ENCODE data around the gene LMBRD1. TPM values are rescaled to one million over a fixed set of nuclear protein-coding genes. Genes with fewer than 3 reads are reported as not detected.
"Not testable (repeated sequence)": the region's sequence is repeated elsewhere in the genome, so short reads cannot be mapped to it uniquely, and the experiment has no call there.

The LMBRD1 gene
- total RNA-seq, 3 donors from 2014 or later: 55.0 to 87.9 (median 63.3) TPM

DNA sequence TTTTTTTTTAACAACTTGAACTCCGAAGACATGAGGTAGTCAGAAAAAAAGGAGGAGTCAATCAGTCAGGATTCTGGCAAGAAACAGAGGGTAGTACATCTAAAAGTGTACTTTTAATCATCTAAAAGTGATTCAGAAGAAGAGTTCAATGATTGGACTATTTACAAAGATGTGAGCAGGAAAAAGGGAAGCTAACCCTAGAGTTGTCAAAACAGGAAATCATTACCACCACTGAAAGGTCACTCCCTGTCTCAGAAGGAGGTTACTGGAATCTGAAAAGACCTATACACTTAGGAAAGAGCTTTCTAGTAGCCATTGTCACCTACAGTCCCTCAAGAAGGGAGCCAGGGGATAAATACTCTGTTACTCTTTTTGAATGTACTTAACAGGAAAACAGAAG is 16.7 kb upstream of the LMBRD1 start:
- TF ChIP-seq, protein P1, sequence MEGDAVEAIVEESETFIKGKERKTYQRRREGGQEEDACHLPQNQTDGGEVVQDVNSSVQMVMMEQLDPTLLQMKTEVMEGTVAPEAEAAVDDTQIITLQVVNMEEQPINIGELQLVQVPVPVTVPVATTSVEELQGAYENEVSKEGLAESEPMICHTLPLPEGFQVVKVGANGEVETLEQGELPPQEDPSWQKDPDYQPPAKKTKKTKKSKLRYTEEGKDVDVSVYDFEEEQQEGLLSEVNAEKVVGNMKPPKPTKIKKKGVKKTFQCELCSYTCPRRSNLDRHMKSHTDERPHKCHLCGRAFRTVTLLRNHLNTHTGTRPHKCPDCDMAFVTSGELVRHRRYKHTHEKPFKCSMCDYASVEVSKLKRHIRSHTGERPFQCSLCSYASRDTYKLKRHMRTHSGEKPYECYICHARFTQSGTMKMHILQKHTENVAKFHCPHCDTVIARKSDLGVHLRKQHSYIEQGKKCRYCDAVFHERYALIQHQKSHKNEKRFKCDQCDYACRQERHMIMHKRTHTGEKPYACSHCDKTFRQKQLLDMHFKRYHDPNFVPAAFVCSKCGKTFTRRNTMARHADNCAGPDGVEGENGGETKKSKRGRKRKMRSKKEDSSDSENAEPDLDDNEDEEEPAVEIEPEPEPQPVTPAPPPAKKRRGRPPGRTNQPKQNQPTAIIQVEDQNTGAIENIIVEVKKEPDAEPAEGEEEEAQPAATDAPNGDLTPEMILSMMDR (IDR thresholded peaks at IDR 0.05): no peak
- no peaks in the 10 kb centered on the region for H3K36me3 ChIP-seq (ENCODE audit: low read depth)
- peak; percentile 64 for ATAC-seq
- intact Hi-C loops (cut with DNase I, micrococcal nuclease): no loop called here
- no peak for DNase-seq
- no peak overlapping the region for H3K4me3 ChIP-seq
- H3K9me3 ChIP-seq: no peaks in the 10 kb centered on the region
- H3K4me1 ChIP-seq (ENCODE audit: low read depth): no peaks in the 10 kb centered on the region

DNA sequence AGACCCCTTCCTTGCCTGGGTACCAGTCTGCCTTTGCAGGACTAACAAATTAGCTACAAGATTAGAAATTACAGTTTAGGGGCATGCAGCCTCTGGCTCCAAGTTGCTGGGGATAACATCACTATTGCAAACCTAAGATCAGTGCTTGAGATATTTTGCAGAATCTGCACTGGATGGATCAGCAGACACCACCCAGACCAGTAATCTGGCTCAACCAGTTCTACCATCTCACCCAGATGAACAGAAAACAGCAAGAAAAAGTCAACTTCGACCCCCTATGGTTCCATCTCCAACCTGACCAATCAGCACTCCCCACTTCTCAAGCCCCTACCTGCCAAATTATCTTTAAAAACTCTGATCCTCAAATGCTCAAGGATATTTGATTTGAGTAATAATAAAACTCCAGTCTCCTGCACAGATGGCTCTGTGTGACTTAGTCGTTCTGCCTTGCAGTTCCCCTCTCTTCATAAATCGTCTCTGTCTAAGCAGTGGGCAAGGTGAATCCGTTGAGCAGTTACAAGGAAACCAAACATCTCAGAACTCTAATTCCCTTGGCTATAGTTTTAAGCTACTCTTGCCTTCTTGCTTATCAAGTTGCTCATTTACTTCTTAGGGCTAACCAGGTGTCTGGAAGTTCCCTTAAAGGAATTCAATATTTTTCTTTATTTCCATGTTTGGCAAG is 16.1 kb upstream of the LMBRD1 start:
- Histone ChIP-seq H3K4me1 (ENCODE audit: low read depth) (no peaks in the 10 kb centered on the region), H3K4me3 (no peak overlapping the region), H3K36me3 (ENCODE audit: low read depth) (no peaks in the 10 kb centered on the region), H3K9me3 (no peaks in the 10 kb centered on the region)
- TF ChIP-seq, protein P1 (IDR thresholded peaks at IDR 0.05): no peak
- intact Hi-C loops (cut with DNase I, micrococcal nuclease): no loop called here
- ATAC-seq: no peak
- no peak for DNase-seq

DNA sequence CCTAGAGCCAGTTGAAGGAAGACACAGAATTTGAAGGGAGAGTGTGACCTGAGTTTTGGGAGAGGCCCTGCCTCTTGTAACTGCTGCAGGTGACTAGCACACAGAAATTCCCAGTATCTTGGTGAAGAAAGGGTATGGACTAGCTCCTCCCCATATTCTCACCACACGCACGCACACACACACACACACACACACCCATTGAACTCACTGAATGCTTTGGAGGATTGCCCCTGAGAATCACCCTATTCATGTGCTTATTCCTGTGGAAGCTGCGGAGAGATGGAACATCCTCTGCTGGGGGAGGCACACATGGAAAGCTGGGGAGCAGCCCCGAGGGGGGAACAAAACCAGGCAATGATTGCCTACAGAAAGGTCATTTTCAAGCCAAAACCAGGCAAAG is 6.2 kb upstream of the LMBRD1 start:
- Histone ChIP-seq H3K4me1 (ENCODE audit: low read depth) (no peaks in the 10 kb centered on the region), H3K36me3 (ENCODE audit: low read depth) (no peaks in the 10 kb centered on the region), H3K4me3 (no peak overlapping the region), H3K9me3 (no peaks in the 10 kb centered on the region)
- intact Hi-C loops (cut with DNase I, micrococcal nuclease): no loop called here
- TF ChIP-seq, protein P1 (IDR thresholded peaks at IDR 0.05): no peak
- DNase-seq (no peak), ATAC-seq (no peak)

DNA sequence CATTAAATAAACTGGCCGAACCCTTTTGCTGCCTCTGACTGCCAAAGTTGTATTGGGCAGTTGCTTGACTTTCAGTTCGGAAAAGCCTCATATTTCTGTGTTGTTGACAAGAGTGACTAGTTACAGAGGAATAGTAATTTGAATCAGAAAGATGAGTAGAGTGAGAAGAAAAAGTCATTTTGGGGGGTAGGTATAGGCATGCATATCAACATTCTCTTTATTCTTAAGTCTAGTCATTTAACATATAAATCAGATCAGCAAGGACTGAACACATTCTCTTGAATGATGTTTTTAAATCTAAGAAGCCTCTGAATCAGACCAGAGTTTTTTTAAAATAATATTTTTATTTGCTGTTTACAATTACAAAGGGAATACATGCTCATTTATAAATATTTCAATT is 4.9 kb upstream of the LMBRD1 start:
- Histone ChIP-seq H3K4me3 (no peak overlapping the region), H3K9me3 (no peaks in the 10 kb centered on the region), H3K36me3 (ENCODE audit: low read depth) (no peaks in the 10 kb centered on the region), H3K4me1 (ENCODE audit: low read depth) (no peaks in the 10 kb centered on the region)
- TF ChIP-seq, protein P1 (IDR thresholded peaks at IDR 0.05): no peak
- ATAC-seq (no peak), DNase-seq (no peak)
- intact Hi-C loops (cut with DNase I, micrococcal nuclease): no loop called here

DNA sequence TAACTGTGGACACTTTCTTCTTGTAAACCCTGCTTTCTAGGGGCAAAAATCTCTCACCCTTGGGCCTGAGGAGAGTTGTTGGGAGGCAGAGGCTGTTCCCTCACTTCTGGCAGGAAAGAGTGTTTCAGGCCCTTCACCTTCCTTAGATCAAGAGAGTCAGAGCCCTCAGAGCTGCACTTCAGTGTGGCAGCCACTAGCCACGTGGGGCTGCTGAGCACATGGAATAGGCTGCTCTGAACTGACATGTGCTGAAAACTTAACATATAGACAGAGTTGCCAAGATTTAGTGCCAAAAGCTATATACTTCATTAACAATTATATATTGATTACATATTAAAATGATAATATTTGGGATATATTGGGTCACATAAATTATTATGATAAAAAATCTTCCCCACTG is 4.4 kb upstream of the LMBRD1 start:
- TF ChIP-seq, protein P1 (IDR thresholded peaks at IDR 0.05): no peak
- Histone ChIP-seq H3K4me1 (ENCODE audit: low read depth) (no peaks in the 10 kb centered on the region), H3K9me3 (no peaks in the 10 kb centered on the region), H3K36me3 (ENCODE audit: low read depth) (no peaks in the 10 kb centered on the region), H3K4me3 (no peak overlapping the region)
- ATAC-seq (no peak), DNase-seq (no peak)
- intact Hi-C loops (cut with DNase I, micrococcal nuclease): no loop called here

DNA sequence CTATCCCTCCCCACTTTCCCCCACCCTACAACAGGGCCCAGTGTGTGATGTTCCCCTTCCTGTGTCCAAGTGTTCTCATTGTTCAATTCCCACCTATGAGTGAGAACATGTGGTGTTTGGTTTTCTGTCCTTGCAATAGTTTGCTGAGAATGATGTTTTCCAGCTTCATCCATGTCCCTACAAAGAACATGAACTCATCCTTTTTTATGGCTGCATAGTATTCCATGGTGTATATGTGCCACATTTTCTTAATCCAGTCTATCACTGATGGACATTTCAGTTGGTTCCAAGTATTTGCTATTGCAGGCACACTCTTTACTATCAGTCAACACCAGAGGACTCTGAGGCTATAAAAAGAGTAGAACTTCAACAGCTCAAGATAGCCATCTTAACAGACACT is 2.0 kb upstream of the LMBRD1 start:
- H3K4me1 ChIP-seq (ENCODE audit: low read depth); H3K9me3 ChIP-seq; intact Hi-C loops (cut with DNase I, micrococcal nuclease); H3K36me3 ChIP-seq (ENCODE audit: low read depth); ATAC-seq; DNase-seq; H3K4me3 ChIP-seq: not testable (repeated sequence)
